Panc1 (cell line): ENCODE measurements around the gene SYP. TPM values are rescaled to one million over a fixed set of nuclear protein-coding genes. Genes with fewer than 3 reads are reported as not detected.

ENCODE experiments used
- ATAC-seq: fragments of 200-7000 bp; cut with Tn5 transposase; 2 replicates; pipeline ENCODE4 v1.9.1; 2020; ENCODE audit warnings: mild to moderate bottlenecking, moderate library complexity
- Bru-seq: library from RNA; stranded (reverse); fragments of 400-500 nt; gene quantifications from one replicate; lab custom pipeline; 2021; lab: Mats Ljungman, UMichigan
- BruChase-seq, 2 experiments: library from RNA; stranded (reverse); fragments of 400-500 nt; gene quantifications; one replicate each; lab custom pipeline; 2021; lab: Mats Ljungman, UMichigan
- BruUV-seq: library from RNA; stranded (reverse); fragments of 400-500 nt; replicated peaks from 2 replicates; lab custom pipeline; 2021; lab: Mats Ljungman, UMichigan
- CTCF ChIA-PET: fragments of 300-600 bp; sonication (Branson Sonifier 250); formaldehyde crosslinking; loops from one replicate; lab custom pipeline; 2022; ENCODE audit warnings: antibody characterized with exemption; lab: Charles Lee
- POLR2A ChIA-PET: fragments of 300-600 bp; sonication (Branson Sonifier 250); formaldehyde crosslinking; loops from one replicate; lab custom pipeline; 2022; ENCODE audit warnings: antibody characterized with exemption; lab: Charles Lee
- DNase-seq: peaks from one replicate; pipeline ENCODE4 v3.0.0-alpha.2; 2010; ENCODE audit warnings: low read depth, low spot score
- H3K27ac ChIP-seq: 2 replicates; pipeline ENCODE4 v1.5.1; 2011; ENCODE audit warnings: mild to moderate bottlenecking, low read length, inconsistent platforms
- H3K27me3 ChIP-seq: fragments of 200-500 bp; sonication (Bioruptor generic); 2 replicates; pipeline ENCODE4 v1.6.0; 2014; ENCODE audit warnings: low read length, inconsistent platforms; ENCODE audit not compliant: control insufficient read depth, insufficient read depth
- H3K36me3 ChIP-seq: fragments of 200-500 bp; sonication (Bioruptor generic); 2 replicates; pipeline ENCODE4 v1.5.1; 2014; ENCODE audit warnings: inconsistent platforms, mild to moderate bottlenecking, low read length, moderate library complexity; ENCODE audit not compliant: control insufficient read depth, insufficient read depth
- H3K4me1 ChIP-seq: 2 replicates; pipeline ENCODE4 v1.5.1; 2011; ENCODE audit warnings: inconsistent platforms, mild to moderate bottlenecking, low read length, moderate library complexity; ENCODE audit not compliant: control insufficient read depth, insufficient read depth
- H3K4me3 ChIP-seq, 2 experiments: 2 replicates each; pipeline ENCODE4 v1.5.1; 2011 to 2012; ENCODE audit warnings: low read depth in 2 of 2, low read length in 2 of 2, mild to moderate bottlenecking in 2 of 2, inconsistent platforms in 1 of 2, moderate library complexity in 1 of 2
- H3K9me3 ChIP-seq: fragments of 200-500 bp; sonication (Bioruptor generic); 2 replicates; pipeline ENCODE4 v1.5.1; 2014; ENCODE audit warnings: low read depth, mild to moderate bottlenecking, inconsistent platforms, low read length, moderate library complexity; ENCODE audit not compliant: control insufficient read depth, insufficient read depth
- POLR2AphosphoS5 ChIP-seq: IDR thresholded peaks from 2 replicates; pipeline ENCODE4 v1.6.1; 2012; ENCODE audit warnings: mild to moderate bottlenecking, low read depth, low read length, moderate library complexity
- SIN3A ChIP-seq: IDR thresholded peaks from 2 replicates; pipeline ENCODE4 v1.6.1; 2012; ENCODE audit warnings: low read depth, mild to moderate bottlenecking, low read length, moderate library complexity, borderline replicate concordance; ENCODE audit not compliant: insufficient read depth
- TCF7L2 ChIP-seq: IDR thresholded peaks from 2 replicates; pipeline ENCODE4 v1.6.1; 2011; ENCODE audit warnings: mild to moderate bottlenecking, low read depth, low read length, inconsistent platforms
- in situ Hi-C: cut with HindIII; loops from 2 replicates; pipeline ENCODE4 v1.10.0; 2016; ENCODE audit warnings: low sequenced_read_pairs, low pct_unique_long_range_greater_than_20kb
- intact Hi-C: fragments of 100-400 bp; cut with micrococcal nuclease; formaldehyde crosslinking; loops from one replicate; pipeline ENCODE4 v1.10.0; 2022; ENCODE audit not compliant: unreplicated experiment
- long read RNA-seq: library from polyadenylated mRNA; unstranded; transcript quantifications from one replicate; pipeline ENCODE4 v2.0.0, GENCODE V29; 2021; ENCODE audit not compliant: unreplicated experiment
- polyA plus RNA-seq: library from polyadenylated mRNA; unstranded; fragments of >200 nt; gene quantifications from one replicate; pipeline ENCODE4 v1.2.1, GENCODE V29; 2012; ENCODE audit warnings: missing spikeins; ENCODE audit not compliant: insufficient read length
- total RNA-seq: library from RNA; stranded (reverse); gene quantifications from one replicate; pipeline ENCODE4 v1.2.1, GENCODE V29; 2021; ENCODE audit not compliant: unreplicated experiment
- TF ChIP-seq, protein P1 (sequence below), 2 experiments: IDR thresholded peaks; 2 replicates each; pipeline ENCODE4 v1.6.1; 2011 to 2012; ENCODE audit warnings: low read depth in 2 of 2, control low read depth in 1 of 2, low read length in 1 of 2, mild to moderate bottlenecking in 1 of 2, moderate library complexity in 1 of 2; ENCODE audit not compliant: insufficient read depth in 1 of 2
- TF ChIP-seq, protein P2 (sequence below): fragments of 450-650 bp; IDR thresholded peaks from 2 replicates; pipeline ENCODE4 v1.5.1; 2017; ENCODE audit warnings: mild to moderate bottlenecking

Gene SYP
- total RNA-seq = 12.4 TPM
- polyA plus RNA-seq = 19.9 TPM
- Bru-seq, nascent RNA = percentile 56 among the genes with signal in this experiment
- percentile 63 among the genes with signal in this experiment for BruChase-seq, experiment 1, labeled RNA remaining after a 2-hour chase
- percentile 68 among the genes with signal in this experiment for BruChase-seq, experiment 2, labeled RNA remaining after a 6-hour chase
- long read RNA-seq, transcript SYP-201 (7 exons, 2,498 nt) = major isoform, 8 of 20 reads
- long read RNA-seq, partial matches to known transcripts = 4 of 20 reads
- long read RNA-seq, other reads (novel, unspliced or antisense) = 8 of 20 reads

DNA sequence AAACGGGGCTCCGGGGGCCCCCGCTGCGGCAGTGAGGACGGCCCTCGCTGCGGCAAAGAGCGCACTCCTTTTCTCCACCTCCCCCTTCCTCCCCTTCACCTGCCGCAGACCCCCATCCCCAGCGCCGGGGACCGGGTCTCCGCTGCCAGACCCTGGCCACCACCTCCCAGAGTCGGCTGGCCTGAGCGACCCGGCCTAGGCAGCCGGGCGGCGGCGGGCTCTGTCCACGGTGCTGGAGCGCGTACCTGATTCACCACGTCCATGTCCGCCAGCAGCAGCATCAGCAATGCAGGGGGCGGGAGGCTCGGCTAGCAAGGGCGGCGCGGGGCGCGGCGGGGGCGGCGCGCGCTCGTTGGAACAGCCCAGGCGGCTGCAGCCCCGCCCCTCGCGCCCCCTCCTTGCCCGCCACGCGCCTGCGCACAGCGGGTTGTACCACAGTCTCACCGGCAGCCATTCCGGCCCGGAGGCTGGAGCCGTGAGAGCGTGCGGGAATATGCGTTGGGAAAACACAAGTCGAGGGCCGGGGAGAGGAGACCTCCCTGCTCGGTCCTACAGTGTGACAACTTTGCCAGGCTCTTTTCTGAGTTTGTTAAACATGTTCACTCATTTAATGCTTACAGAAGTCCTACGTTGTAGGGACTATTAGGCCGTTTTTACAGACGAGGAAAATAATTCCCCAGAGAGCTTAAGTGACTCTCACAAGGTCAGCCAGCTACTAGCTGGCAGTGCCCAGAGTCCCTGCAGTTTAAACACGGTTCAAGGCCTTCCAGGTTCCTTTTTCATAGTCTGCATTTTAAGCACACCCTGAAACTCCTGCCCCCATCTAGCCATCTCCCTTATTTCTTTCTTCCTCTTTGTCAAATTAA, at the start of gene SYP:
Gene SYP (minus strand): TSS at position 288 of the 866 bp plus-strand sequence. CDS start 7 bp downstream, at position 281.
- H3K4me3 ChIP-seq = peak within 1 kb of the TSS; percentile 53 to 59
- in situ Hi-C loops (no loop called here), intact Hi-C loops (no loop called here)
- DNase-seq (no peak), ATAC-seq (peak; percentile 94)
- BruUV-seq = no TSS peak
- no peaks in the 10 kb centered on the region for H3K36me3 ChIP-seq
- no peaks in the 10 kb centered on the region for H3K27me3 ChIP-seq
- peak within 1 kb of the TSS; percentile 86 for H3K27ac ChIP-seq
- peaks cover 7% of the 10 kb centered on the region; the same call in 1 of the 2 replicates for H3K4me1 ChIP-seq
- ChIA-PET POLR2A (interaction anchor here (0.6 to 1.1 kb wide), 2 partner anchors 8 to 10 kb away, joined by 3 to 4 read pairs; no protein-coding TSS in a partner anchor), CTCF (no interaction called here)
- no peaks in the 10 kb centered on the region for H3K9me3 ChIP-seq
- TF ChIP-seq SIN3A (no peak; the same call in 1 of the 2 replicates), TCF7L2 (no peak), POLR2AphosphoS5 (peak; percentile 91)
- TF ChIP-seq, protein P1, sequence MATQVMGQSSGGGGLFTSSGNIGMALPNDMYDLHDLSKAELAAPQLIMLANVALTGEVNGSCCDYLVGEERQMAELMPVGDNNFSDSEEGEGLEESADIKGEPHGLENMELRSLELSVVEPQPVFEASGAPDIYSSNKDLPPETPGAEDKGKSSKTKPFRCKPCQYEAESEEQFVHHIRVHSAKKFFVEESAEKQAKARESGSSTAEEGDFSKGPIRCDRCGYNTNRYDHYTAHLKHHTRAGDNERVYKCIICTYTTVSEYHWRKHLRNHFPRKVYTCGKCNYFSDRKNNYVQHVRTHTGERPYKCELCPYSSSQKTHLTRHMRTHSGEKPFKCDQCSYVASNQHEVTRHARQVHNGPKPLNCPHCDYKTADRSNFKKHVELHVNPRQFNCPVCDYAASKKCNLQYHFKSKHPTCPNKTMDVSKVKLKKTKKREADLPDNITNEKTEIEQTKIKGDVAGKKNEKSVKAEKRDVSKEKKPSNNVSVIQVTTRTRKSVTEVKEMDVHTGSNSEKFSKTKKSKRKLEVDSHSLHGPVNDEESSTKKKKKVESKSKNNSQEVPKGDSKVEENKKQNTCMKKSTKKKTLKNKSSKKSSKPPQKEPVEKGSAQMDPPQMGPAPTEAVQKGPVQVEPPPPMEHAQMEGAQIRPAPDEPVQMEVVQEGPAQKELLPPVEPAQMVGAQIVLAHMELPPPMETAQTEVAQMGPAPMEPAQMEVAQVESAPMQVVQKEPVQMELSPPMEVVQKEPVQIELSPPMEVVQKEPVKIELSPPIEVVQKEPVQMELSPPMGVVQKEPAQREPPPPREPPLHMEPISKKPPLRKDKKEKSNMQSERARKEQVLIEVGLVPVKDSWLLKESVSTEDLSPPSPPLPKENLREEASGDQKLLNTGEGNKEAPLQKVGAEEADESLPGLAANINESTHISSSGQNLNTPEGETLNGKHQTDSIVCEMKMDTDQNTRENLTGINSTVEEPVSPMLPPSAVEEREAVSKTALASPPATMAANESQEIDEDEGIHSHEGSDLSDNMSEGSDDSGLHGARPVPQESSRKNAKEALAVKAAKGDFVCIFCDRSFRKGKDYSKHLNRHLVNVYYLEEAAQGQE (IDR thresholded peaks at IDR 0.05; ENCODE audit: insufficient read depth in 1 of 2, low read depth in 2 of 2, low read length in 1 of 2) = peak; percentile 93 to 98
- TF ChIP-seq, protein P2, sequence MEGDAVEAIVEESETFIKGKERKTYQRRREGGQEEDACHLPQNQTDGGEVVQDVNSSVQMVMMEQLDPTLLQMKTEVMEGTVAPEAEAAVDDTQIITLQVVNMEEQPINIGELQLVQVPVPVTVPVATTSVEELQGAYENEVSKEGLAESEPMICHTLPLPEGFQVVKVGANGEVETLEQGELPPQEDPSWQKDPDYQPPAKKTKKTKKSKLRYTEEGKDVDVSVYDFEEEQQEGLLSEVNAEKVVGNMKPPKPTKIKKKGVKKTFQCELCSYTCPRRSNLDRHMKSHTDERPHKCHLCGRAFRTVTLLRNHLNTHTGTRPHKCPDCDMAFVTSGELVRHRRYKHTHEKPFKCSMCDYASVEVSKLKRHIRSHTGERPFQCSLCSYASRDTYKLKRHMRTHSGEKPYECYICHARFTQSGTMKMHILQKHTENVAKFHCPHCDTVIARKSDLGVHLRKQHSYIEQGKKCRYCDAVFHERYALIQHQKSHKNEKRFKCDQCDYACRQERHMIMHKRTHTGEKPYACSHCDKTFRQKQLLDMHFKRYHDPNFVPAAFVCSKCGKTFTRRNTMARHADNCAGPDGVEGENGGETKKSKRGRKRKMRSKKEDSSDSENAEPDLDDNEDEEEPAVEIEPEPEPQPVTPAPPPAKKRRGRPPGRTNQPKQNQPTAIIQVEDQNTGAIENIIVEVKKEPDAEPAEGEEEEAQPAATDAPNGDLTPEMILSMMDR = no peak

DNA sequence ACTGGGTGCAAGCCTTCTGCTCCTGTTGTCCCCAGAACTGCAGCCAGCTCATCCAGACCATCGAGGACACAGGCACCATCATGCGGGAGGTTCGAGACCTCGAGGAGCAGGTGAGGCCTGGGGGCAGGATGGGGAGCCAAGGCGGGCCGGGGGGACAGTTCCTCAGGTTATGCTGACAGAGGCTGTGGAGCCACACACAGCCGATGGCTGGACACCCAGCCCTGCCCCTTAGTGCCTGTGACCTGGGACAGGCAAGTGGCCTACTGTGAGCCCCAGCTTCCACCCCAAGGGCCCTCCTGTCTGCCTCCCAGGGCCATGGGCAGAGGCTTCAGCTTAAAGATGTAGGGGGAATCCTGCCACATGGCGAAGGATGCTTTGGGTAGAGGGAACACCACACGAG, 49.6 kb upstream of the SYP start:
- Histone ChIP-seq H3K4me3 (no peak overlapping the region), H3K27ac (no peak overlapping the region), H3K4me1 (no peaks in the 10 kb centered on the region), H3K36me3 (no peaks in the 10 kb centered on the region), H3K9me3 (no peaks in the 10 kb centered on the region), H3K27me3 (no peaks in the 10 kb centered on the region)
- intact Hi-C loops (no loop called here), in situ Hi-C loops (no loop called here)
- ChIA-PET CTCF (no interaction called here), POLR2A (interaction anchor here (0.6 kb wide), 1 partner anchor 59 kb away, joined by 3 read pairs; no protein-coding TSS in a partner anchor)
- no peak for ATAC-seq
- no peak for DNase-seq
- TF ChIP-seq, protein P1 (IDR thresholded peaks at IDR 0.05; ENCODE audit: insufficient read depth in 1 of 2, low read depth in 2 of 2, low read length in 1 of 2) = no peak
- TF ChIP-seq, protein P2 = no peak
- TF ChIP-seq POLR2AphosphoS5 = no peak
- TF ChIP-seq TCF7L2 = no peak
- no peak for TF ChIP-seq SIN3A
- BruUV-seq = no TSS peak
